Adipocyte (in vitro differentiated cells): ENCODE results near the gene METTL14.

Source experiments
- DNase-seq: peaks from one replicate; pipeline ENCODE4 v3.0.0-alpha.2; 2015; ENCODE audit warnings: low read depth
- H3K27me3 ChIP-seq: replicated peaks from 2 replicates; pipeline ENCODE4 v1.7.0; 2013; ENCODE audit warnings: mild to moderate bottlenecking, low read length, moderate library complexity; ENCODE audit not compliant: control insufficient read depth, insufficient read depth
- H3K36me3 ChIP-seq: 2 replicates; pipeline ENCODE4 v1.7.0; 2013; ENCODE audit warnings: low read length, mild to moderate bottlenecking, moderate library complexity; ENCODE audit not compliant: control insufficient read depth, insufficient read depth, severe bottlenecking
- H3K4me1 ChIP-seq: 2 replicates; pipeline ENCODE4 v1.7.0; 2013; ENCODE audit warnings: mild to moderate bottlenecking, low read length, moderate library complexity; ENCODE audit not compliant: control insufficient read depth, insufficient read depth
- H3K4me3 ChIP-seq: 2 replicates; pipeline ENCODE4 v1.7.0; 2013; ENCODE audit warnings: mild to moderate bottlenecking, low read length, moderate library complexity
- H3K9ac ChIP-seq: 2 replicates; pipeline ENCODE4 v1.7.0; 2013; ENCODE audit warnings: mild to moderate bottlenecking, low read length, moderate library complexity
- H3K9me3 ChIP-seq: 2 replicates; pipeline ENCODE4 v1.7.0; 2013; ENCODE audit warnings: mild to moderate bottlenecking, low read length, moderate library complexity; ENCODE audit not compliant: control insufficient read depth

The METTL14 gene

GRCh38 chr4:118736900-118737299, 51.7 kb downstream of the METTL14 start:
- H3K27me3 ChIP-seq: no peaks in the 10 kb centered on the region
- DNase-seq: no peak
- no peaks in the 10 kb centered on the region for H3K9me3 ChIP-seq
- H3K36me3 ChIP-seq: peaks cover 84% of the 10 kb centered on the region
- no peak overlapping the region for H3K9ac ChIP-seq
- no peak overlapping the region for H3K4me3 ChIP-seq
- H3K4me1 ChIP-seq: peaks cover 25% of the 10 kb centered on the region

- no peak overlapping the region for H3K4me3 ChIP-seq
- H3K9me3 ChIP-seq: no peaks in the 10 kb centered on the region
- no peaks in the 10 kb centered on the region for H3K27me3 ChIP-seq
- H3K9ac ChIP-seq: no peak overlapping the region
- peaks cover 84% of the 10 kb centered on the region for H3K36me3 ChIP-seq
- peaks cover 20% of the 10 kb centered on the region for H3K4me1 ChIP-seq
- no peak for DNase-seq
Measured at GRCh38 chr4:118738090-118738489, 52.9 kb downstream of the METTL14 start.

GRCh38 chr4:118739022-118739713, 54.0 kb downstream of the METTL14 start:
- H3K9me3 ChIP-seq: no peaks in the 10 kb centered on the region
- peaks cover 85% of the 10 kb centered on the region for H3K36me3 ChIP-seq
- H3K4me1 ChIP-seq: peaks cover 22% of the 10 kb centered on the region

GRCh38 chr4:118740869-118741268, 55.7 kb downstream of the METTL14 start:
- H3K27me3 ChIP-seq: no peaks in the 10 kb centered on the region
- peaks cover 81% of the 10 kb centered on the region for H3K36me3 ChIP-seq
- no peaks in the 10 kb centered on the region for H3K9me3 ChIP-seq
- no peak overlapping the region for H3K4me3 ChIP-seq
- H3K9ac ChIP-seq: peak overlapping the region; percentile 34
- peak; percentile 84 for DNase-seq
- peaks cover 22% of the 10 kb centered on the region for H3K4me1 ChIP-seq

More at GRCh38 chr4:118739022-118739713, 54.0 kb downstream of the METTL14 start:
- peak; percentile 51 for DNase-seq
- Histone ChIP-seq H3K27me3 (no peaks in the 10 kb centered on the region), H3K4me3 (no peak overlapping the region), H3K9ac (peak overlapping the region; percentile 19)

DNA sequence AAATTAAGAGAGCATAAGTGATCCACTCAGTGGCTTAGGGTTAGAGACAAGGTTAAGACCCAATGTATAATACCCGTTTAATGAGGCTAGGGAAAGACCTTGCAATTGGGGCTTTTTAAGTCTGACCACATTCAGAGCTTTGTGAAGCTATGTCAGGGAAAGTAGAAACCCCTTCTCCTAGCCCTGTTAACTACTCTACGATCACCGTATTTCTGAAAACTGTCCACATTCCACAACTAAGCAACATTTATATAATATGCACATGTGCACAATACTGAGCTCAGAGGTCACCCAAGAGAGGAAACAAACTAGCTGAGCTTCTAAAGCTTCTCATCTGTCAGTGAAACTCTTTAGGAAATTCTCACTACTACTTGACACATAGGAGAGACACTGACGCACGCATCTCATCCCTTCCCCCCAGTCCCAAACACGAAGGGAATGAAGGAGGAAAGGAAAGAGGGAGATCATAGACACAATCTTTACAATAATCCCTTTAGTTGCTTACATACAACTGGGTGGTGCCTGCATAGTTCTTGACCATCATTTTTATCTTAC, 56.2 kb downstream of the METTL14 start:
- Histone ChIP-seq H3K4me1 (peaks cover 22% of the 10 kb centered on the region), H3K27me3 (no peaks in the 10 kb centered on the region), H3K9ac (peak overlapping the region; percentile 34), H3K9me3 (no peaks in the 10 kb centered on the region), H3K36me3 (peaks cover 78% of the 10 kb centered on the region), H3K4me3 (peak overlapping the region; percentile 12)
- no peak for DNase-seq

DNA sequence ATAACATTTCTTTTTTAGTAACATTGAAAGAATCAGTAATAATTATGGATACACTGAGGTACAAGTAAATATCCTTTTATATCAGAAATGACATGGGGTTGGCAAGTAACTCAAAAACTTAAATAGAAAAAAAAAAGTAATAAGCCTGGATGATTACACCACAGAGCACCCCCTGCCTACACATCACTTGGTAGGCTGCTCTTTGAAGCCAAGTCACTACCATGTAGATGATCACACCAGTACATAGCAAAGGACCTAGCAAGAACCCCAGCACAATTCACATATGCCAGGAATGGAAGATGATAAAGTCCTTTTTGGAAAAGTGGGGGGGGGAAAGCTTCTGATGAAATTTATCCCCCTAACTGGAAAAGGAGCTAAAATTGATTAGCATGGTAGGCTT, 56.9 kb downstream of the METTL14 start:
- peaks cover 22% of the 10 kb centered on the region for H3K4me1 ChIP-seq
- no peaks in the 10 kb centered on the region for H3K27me3 ChIP-seq
- H3K9me3 ChIP-seq: no peaks in the 10 kb centered on the region
- peak overlapping the region; percentile 34 for H3K9ac ChIP-seq
- peaks cover 78% of the 10 kb centered on the region for H3K36me3 ChIP-seq
- DNase-seq: no peak
- no peak overlapping the region for H3K4me3 ChIP-seq

DNA sequence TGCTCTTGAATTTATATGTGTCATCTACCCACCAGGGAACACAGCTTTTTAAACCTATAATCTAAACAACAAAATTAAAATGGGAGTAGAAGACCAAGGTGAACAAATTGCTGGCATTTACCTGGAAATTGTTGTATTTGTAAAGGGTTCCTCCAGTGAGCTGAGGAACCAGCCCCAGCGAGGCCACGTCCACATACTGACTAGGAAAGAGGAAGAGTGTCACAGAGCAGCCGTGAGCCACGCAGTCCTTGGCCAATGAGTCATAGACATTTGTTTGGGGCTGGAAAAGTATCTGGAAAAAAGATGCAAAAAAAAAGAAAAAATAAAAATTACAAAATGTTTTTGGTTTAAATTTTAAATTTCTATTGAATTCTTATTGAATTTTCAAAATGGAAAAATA, 58.7 kb downstream of the METTL14 start:
- no peak for DNase-seq
- Histone ChIP-seq H3K9me3 (no peaks in the 10 kb centered on the region), H3K36me3 (peaks cover 69% of the 10 kb centered on the region), H3K4me3 (no peak overlapping the region), H3K9ac (no peak overlapping the region), H3K4me1 (peaks cover 22% of the 10 kb centered on the region), H3K27me3 (no peaks in the 10 kb centered on the region)

DNA sequence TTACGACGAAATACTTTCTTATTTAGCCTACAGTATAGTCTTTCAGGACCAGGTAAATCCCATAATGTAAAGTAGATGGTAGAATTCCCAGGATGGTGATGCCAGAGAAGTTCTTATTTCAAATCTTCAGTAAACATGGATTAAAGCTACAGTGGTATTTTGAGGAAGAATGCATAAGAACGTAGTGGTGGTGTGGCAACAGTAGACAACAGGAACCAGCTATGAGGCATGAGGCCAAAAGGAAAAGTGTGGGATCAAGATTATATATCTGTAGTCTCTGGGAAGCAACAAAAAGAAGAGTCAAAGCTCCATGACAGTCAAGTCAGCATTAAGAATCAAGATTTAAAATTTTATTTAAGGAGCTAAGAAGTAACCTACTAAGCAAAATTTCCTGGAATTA, 60.2 kb downstream of the METTL14 start:
- Histone ChIP-seq H3K27me3 (no peaks in the 10 kb centered on the region), H3K9me3 (no peaks in the 10 kb centered on the region), H3K36me3 (peaks cover 67% of the 10 kb centered on the region), H3K9ac (no peak overlapping the region), H3K4me3 (no peak overlapping the region), H3K4me1 (peaks cover 16% of the 10 kb centered on the region)
- peak; percentile 36 for DNase-seq

DNA sequence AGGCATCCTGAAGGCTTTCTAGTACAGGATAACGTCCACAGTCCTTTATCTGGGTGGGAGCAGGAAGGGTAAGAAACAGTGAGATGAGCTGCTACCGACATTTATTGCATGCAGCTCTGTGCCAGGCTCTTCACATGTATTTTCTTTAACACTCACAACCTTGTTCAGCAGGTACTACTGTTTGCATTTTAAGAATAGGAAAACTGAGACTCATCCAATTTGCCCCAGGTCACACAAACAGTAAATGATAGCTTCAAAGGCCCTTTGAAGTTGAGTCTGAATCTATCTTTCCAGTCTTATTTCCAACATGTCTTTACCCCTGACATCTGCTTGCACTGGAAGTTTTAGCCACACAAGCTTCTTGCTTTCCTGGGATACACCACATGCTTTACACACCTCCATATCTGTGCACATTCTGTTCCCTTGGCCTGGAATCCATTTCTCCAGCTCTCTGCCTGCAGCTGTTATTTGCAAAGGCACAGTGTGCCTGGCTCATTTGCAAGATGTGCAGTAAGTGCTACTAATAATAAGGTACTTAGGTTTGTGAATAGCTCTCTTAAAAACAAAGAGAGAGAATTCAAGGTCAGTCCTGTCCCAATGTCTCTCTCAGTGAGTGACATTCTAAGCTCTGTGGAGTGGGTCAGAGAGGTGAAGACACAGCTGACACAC, 61.2 kb downstream of the METTL14 start:
- no peak for DNase-seq
- Histone ChIP-seq H3K4me1 (peaks cover 14% of the 10 kb centered on the region), H3K27me3 (no peaks in the 10 kb centered on the region), H3K9me3 (no peaks in the 10 kb centered on the region), H3K4me3 (no peak overlapping the region), H3K9ac (peak overlapping the region; percentile 2), H3K36me3 (peaks cover 72% of the 10 kb centered on the region)

GRCh38 chr4:118749347-118749988, 64.3 kb downstream of the METTL14 start:
- H3K36me3 ChIP-seq: peaks cover 75% of the 10 kb centered on the region
- no peak overlapping the region for H3K4me3 ChIP-seq
- no peak for DNase-seq
- H3K27me3 ChIP-seq: no peaks in the 10 kb centered on the region
- H3K4me1 ChIP-seq: peaks cover 23% of the 10 kb centered on the region
- H3K9me3 ChIP-seq: no peaks in the 10 kb centered on the region
- H3K9ac ChIP-seq: no peak overlapping the region

DNA sequence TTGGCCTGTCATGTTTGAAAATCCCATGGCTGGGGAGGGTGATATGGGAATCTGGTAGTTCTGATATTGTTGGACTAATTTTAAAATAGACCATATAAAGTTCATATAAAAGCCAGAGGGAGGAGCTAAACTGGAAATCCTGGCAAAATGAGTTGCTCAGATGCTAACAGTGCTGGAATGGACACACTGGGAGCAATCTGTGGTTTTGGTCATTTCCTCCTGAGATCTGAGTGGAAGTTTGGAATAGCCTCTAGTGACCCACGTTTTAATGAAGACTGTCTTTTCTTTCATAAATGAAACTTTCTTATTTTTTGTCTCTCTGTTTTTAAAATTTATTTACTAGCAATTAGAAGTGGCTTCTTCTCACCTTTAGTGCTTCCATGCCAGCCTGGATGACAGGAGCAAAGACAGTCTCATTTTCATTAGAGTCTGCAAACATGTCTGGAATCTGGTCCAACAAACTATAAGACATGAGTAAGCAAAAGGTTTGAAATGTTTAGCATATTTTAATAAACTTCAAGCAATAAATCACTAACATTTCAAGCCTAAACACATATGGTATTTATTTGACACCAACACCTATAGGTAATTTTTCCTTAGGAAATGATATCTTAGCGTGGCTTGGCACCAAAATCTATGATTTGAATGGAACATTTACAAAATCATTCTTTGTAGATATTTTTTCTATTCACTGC, 66.6 kb downstream of the METTL14 start:
- peaks cover 36% of the 10 kb centered on the region for H3K4me1 ChIP-seq
- peak overlapping the region; percentile 13 for H3K9ac ChIP-seq
- H3K4me3 ChIP-seq: peak overlapping the region; percentile 30
- no peaks in the 10 kb centered on the region for H3K27me3 ChIP-seq
- H3K36me3 ChIP-seq: peaks cover 71% of the 10 kb centered on the region
- no peak for DNase-seq
- no peaks in the 10 kb centered on the region for H3K9me3 ChIP-seq
